GM12878 (cell line): ENCODE results near the gene BDNF.
A peak's percentile ranks its signal among the peaks of the same experiment; 100 is the strongest.

ENCODE experiments used
- BACH1 ChIP-seq: fragments of 450-650 bp; IDR thresholded peaks from 2 replicates; pipeline ENCODE4 v1.6.1; 2017; ENCODE audit warnings: mild to moderate bottlenecking, borderline replicate concordance
- EED ChIP-seq: sonication (generic); IDR thresholded peaks from 2 replicates; pipeline ENCODE4 v1.6.1; 2016; ENCODE audit warnings: antibody characterized with exemption, low read depth
- EZH2 ChIP-seq: IDR thresholded peaks from 2 replicates; pipeline ENCODE4 v1.6.1; 2012; ENCODE audit warnings: low read depth, mild to moderate bottlenecking, control low read depth, inconsistent platforms, low read length, borderline replicate concordance; ENCODE audit not compliant: control insufficient read depth
- FOXK2 ChIP-seq: fragments of 450-650 bp; IDR thresholded peaks from 2 replicates; pipeline ENCODE4 v1.6.1; 2017; ENCODE audit warnings: mild to moderate bottlenecking, moderate library complexity
- GABPA ChIP-seq: IDR thresholded peaks from 2 replicates; pipeline ENCODE4 v1.6.1; 2014; ENCODE audit warnings: antibody characterized with exemption, low read depth, mild to moderate bottlenecking, inconsistent platforms
- NR2C1 ChIP-seq: fragments of 450-650 bp; IDR thresholded peaks from 2 replicates; pipeline ENCODE4 v1.6.1; 2017; ENCODE audit warnings: antibody characterized with exemption, mild to moderate bottlenecking, moderate library complexity
- POLR2A ChIP-seq: IDR thresholded peaks from 2 replicates; pipeline ENCODE4 v1.6.1; 2011; ENCODE audit warnings: low read depth, mild to moderate bottlenecking, low read length
- RAD21 ChIP-seq: IDR thresholded peaks from 2 replicates; pipeline ENCODE4 v1.6.1; 2011; ENCODE audit warnings: mild to moderate bottlenecking, low read depth, low read length, moderate library complexity; ENCODE audit not compliant: insufficient read depth
- SUZ12 ChIP-seq: fragments of 200-600 bp; sonication (generic); IDR thresholded peaks from one replicate; pipeline ENCODE4 v1.6.1; 2018; ENCODE audit warnings: antibody characterized with exemption, mild to moderate bottlenecking; ENCODE audit not compliant: unreplicated experiment
- TF ChIP-seq, protein P1 (sequence below): fragments of 450-650 bp; formaldehyde crosslinking; IDR thresholded peaks from 2 replicates; pipeline ENCODE4 v1.5.0; 2022; ENCODE audit warnings: mild to moderate bottlenecking, missing genetic modification characterization
- TF ChIP-seq, protein P2 (sequence below), 3 experiments: IDR thresholded peaks in 2 of 3; conservative IDR thresholded peaks in 1 of 3; 2 replicates each; pipeline ENCODE4 v1.5.1; 2011; ENCODE audit warnings: low read depth in 3 of 3, low read length in 3 of 3, mild to moderate bottlenecking in 3 of 3, control low read depth in 2 of 3, moderate library complexity in 2 of 3, inconsistent platforms in 1 of 3, mixed read lengths in 1 of 3; ENCODE audit not compliant: control insufficient read depth in 2 of 3, insufficient read depth in 1 of 3; ENCODE audit errors: extremely low read depth in 1 of 3
- TF ChIP-seq, protein P3 (sequence below): fragments of 450-650 bp; IDR thresholded peaks from 2 replicates; pipeline ENCODE4 v1.6.1; 2017; ENCODE audit warnings: antibody characterized with exemption, mild to moderate bottlenecking, moderate library complexity

DNA sequence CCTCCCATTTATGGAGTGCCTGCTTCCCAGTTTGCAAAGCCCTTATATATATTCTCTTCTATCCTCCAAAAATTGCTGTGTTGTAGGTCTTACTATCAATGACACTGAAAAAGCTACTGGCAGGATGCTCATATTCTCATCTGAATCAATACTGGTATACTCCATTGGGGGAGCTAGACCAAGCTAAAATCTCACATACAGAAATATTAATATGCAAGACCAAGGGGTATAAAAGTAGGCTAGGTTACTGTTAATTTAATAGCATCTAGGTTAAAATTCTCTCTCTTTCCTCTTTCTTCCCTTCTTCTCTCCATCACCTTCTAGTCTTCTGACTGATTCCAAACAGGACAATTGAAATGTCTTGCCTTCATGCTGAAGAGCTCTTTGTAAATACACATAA lies 17.1 kb upstream of the BDNF start:
- TF ChIP-seq, protein P1, sequence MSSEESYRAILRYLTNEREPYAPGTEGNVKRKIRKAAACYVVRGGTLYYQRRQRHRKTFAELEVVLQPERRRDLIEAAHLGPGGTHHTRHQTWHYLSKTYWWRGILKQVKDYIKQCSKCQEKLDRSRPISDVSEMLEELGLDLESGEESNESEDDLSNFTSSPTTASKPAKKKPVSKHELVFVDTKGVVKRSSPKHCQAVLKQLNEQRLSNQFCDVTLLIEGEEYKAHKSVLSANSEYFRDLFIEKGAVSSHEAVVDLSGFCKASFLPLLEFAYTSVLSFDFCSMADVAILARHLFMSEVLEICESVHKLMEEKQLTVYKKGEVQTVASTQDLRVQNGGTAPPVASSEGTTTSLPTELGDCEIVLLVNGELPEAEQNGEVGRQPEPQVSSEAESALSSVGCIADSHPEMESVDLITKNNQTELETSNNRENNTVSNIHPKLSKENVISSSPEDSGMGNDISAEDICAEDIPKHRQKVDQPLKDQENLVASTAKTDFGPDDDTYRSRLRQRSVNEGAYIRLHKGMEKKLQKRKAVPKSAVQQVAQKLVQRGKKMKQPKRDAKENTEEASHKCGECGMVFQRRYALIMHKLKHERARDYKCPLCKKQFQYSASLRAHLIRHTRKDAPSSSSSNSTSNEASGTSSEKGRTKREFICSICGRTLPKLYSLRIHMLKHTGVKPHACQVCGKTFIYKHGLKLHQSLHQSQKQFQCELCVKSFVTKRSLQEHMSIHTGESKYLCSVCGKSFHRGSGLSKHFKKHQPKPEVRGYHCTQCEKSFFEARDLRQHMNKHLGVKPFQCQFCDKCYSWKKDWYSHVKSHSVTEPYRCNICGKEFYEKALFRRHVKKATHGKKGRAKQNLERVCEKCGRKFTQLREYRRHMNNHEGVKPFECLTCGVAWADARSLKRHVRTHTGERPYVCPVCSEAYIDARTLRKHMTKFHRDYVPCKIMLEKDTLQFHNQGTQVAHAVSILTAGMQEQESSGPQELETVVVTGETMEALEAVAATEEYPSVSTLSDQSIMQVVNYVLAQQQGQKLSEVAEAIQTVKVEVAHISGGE (CRISPR knock-in tag), result no peak
- TF ChIP-seq, protein P2, sequence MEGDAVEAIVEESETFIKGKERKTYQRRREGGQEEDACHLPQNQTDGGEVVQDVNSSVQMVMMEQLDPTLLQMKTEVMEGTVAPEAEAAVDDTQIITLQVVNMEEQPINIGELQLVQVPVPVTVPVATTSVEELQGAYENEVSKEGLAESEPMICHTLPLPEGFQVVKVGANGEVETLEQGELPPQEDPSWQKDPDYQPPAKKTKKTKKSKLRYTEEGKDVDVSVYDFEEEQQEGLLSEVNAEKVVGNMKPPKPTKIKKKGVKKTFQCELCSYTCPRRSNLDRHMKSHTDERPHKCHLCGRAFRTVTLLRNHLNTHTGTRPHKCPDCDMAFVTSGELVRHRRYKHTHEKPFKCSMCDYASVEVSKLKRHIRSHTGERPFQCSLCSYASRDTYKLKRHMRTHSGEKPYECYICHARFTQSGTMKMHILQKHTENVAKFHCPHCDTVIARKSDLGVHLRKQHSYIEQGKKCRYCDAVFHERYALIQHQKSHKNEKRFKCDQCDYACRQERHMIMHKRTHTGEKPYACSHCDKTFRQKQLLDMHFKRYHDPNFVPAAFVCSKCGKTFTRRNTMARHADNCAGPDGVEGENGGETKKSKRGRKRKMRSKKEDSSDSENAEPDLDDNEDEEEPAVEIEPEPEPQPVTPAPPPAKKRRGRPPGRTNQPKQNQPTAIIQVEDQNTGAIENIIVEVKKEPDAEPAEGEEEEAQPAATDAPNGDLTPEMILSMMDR (IDR thresholded peaks at IDR 0.05 in 2 of 3, conservative IDR thresholded peaks at IDR 0.05 in 1 of 3; ENCODE audit: control insufficient read depth in 2 of 3, extremely low read depth in 1 of 3, insufficient read depth in 1 of 3, low read depth in 3 of 3, low read length in 3 of 3), result peak in 2 of 3 experiments; percentile 21 to 28; a peak in 3 of 6 replicates
- no peak for TF ChIP-seq EZH2
- TF ChIP-seq RAD21, result no peak
- no peak for TF ChIP-seq SUZ12
- TF ChIP-seq BACH1, result no peak
- no peak for TF ChIP-seq FOXK2
- TF ChIP-seq, protein P3, sequence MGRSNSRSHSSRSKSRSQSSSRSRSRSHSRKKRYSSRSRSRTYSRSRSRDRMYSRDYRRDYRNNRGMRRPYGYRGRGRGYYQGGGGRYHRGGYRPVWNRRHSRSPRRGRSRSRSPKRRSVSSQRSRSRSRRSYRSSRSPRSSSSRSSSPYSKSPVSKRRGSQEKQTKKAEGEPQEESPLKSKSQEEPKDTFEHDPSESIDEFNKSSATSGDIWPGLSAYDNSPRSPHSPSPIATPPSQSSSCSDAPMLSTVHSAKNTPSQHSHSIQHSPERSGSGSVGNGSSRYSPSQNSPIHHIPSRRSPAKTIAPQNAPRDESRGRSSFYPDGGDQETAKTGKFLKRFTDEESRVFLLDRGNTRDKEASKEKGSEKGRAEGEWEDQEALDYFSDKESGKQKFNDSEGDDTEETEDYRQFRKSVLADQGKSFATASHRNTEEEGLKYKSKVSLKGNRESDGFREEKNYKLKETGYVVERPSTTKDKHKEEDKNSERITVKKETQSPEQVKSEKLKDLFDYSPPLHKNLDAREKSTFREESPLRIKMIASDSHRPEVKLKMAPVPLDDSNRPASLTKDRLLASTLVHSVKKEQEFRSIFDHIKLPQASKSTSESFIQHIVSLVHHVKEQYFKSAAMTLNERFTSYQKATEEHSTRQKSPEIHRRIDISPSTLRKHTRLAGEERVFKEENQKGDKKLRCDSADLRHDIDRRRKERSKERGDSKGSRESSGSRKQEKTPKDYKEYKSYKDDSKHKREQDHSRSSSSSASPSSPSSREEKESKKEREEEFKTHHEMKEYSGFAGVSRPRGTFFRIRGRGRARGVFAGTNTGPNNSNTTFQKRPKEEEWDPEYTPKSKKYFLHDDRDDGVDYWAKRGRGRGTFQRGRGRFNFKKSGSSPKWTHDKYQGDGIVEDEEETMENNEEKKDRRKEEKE, result no peak
- TF ChIP-seq POLR2A, result no peak
- TF ChIP-seq EED, result no peak
- TF ChIP-seq NR2C1, result no peak
- no peak for TF ChIP-seq GABPA
